TTC549 (cell line): ENCODE data around the gene SASH1.

Experiments
- FAIRE-seq: peaks from 2 replicates; lab custom pipeline; 2012; peaks lifted over from hg19 to GRCh38; lab: Jason Lieb, UNC

Gene SASH1

GRCh38 chr6:148406579-148407371 lies 64.1 kb downstream of the SASH1 start:
- FAIRE-seq, result no peak

- FAIRE-seq, result no peak
These were observed 64.7 kb downstream of the SASH1 start for GRCh38 chr6:148407372-148407771.

DNA sequence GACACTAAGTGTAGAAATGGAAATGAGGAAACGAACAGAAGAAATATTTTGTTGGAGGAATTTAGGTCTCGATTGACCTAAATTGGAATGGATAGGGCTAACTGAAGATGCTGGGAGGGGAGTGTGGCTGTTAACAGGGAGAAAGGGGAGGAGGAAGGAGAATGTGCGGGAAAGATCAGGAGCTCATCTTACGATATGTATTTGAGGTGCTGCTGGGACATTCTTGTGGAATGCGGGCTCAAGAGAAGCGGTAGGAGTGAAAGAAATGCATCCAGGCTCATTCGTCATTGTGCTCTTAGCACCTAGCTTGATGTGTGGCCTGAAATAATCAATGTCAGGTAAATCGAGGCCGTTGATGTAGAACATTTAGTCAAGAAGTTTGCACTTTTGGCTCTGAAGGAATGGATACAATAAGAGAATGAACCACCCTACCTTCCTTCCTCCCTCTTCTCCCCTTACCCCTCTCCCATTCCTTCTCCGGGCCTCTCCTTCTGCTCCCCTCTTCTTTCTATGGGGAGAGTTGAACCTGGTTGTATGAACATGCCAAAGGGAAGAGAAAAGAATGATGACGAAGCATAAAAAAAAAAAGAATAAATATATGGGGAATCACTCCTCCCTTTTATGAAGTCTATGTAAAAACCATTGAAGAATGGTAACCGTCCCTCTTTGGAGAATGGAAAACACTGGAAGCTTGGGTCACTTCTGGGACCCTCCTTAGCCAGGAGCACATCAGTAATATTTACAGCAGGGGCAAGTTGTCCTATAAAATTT lies 70.9 kb downstream of the SASH1 start:
- no peak for FAIRE-seq

GRCh38 chr6:148414092-148414489 lies 71.5 kb downstream of the SASH1 start:
- no peak for FAIRE-seq

GRCh38 chr6:148414836-148415235 lies 72.2 kb downstream of the SASH1 start:
- FAIRE-seq, result no peak

- no peak for FAIRE-seq
These were observed 73.0 kb downstream of the SASH1 start for GRCh38 chr6:148415511-148416260.

DNA sequence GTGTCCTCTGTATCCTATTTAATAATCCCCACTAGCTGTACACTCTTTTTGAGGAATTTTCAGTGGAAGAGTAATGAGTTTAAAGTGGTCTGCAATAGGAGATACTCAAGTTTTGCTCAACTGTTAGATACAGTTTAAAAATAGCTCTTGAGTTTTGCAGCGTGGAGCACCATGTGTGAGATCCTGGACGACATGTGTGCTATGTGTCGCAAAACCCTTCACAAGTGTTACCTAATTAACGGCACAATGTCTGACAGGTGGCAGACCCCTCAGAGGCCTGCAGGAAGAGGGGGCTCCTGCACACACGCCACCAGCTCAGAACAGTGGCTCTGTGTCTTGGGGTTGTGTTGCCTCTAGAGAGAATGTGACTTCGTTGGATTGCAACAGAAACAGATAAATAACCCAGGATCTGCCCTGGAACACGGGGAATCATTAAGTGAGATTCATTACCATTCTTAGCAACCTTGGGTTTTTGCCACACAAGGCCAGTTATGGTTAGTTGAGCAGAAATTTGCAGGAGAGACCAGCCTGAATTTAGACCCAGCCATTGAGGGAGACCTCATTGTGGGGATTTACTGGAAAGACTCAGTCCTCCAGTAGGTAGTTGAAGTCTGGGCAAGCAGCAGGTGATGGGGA lies 73.8 kb downstream of the SASH1 start:
- FAIRE-seq, result no peak

GRCh38 chr6:148417045-148417444 lies 74.4 kb downstream of the SASH1 start:
- FAIRE-seq, result no peak

- FAIRE-seq, result no peak
These were observed 76.8 kb downstream of the SASH1 start for GRCh38 chr6:148419430-148419829.

- FAIRE-seq, result no peak
These were observed 79.4 kb downstream of the SASH1 start for GRCh38 chr6:148422085-148422484.

GRCh38 chr6:148423133-148423532 lies 80.5 kb downstream of the SASH1 start:
- no peak for FAIRE-seq

DNA sequence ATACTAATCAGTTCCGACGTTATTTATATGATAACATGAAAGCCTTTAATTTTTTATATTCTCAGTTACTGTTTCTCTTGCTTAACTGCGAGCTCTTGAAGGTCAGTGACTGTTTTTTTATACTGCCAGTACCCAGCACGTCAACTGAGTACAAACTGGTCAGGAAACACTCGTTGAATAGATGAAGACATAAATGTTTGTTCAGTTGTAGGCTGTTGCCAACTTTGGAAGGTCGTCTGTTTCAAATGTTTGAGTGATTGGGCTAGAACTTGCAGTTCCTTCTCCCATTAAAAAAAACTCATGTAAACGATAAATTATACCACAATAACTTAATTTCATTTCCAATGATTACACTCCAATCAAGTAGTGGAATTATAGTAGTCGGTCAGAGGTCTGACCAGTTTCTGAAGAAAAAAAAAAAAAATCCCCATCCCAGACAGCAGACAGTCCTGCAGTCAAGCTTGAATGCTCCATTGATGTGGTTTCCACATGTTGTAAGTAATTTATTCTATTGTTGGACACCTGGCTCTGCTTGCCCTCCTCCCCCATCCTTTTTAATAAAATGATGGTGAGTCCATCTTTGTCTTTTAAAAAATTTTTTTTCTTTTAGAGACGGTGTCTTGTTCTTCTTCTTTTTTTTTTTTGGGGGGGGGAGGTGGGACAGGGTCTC lies 81.1 kb downstream of the SASH1 start:
- no peak for FAIRE-seq

- no peak for FAIRE-seq
These were observed 82.8 kb downstream of the SASH1 start for GRCh38 chr6:148425443-148425842.

DNA sequence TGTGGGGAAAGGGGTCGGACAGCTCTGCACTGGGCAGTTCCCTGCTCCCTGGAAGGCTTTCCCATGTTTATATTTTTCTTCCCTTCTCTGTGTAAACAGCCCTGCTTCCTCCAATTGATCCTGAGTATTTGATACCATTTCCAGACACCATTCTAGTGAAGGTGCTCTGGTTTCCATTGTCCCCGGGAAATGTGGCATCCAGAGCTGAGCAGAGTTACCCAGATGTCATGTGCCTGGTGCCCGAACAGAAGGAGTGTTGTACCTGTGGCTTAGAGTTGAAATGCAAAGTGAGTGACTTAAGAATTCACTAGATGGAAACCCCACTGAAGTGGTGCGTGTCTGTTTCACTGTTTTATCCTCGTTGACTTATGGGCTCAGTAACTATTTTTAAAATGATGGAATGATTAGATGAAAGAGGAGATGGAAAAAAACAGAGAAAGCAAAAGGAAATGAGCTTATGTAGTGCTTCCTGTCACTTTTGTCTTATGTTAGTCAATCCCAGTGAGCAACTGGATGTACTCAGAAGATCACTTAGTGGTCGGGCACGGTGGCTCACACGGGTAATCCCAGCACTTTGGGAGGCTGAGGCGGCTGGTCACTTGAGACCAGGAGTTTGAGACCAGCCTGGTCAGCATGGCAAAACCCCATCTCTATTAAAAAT lies 83.8 kb downstream of the SASH1 start:
- no peak for FAIRE-seq

DNA sequence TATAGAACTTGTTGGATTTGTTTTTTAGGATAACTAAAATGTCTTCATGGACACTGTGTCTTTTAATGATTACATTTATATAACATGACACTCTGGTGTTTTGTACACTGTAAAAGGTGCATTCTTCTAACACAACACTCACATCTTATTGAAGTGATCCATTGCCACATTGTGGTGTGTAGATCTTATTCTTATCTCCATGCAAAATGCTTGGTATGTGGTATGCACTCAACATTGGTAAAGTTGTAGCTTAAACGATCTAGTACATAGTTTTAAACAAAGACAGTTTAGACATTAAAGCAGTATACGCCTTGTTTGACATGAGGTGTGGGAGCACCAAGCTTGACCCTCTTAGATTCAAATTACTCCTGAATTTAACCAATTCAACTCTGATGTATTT lies 84.7 kb downstream of the SASH1 start:
- no peak for FAIRE-seq

DNA sequence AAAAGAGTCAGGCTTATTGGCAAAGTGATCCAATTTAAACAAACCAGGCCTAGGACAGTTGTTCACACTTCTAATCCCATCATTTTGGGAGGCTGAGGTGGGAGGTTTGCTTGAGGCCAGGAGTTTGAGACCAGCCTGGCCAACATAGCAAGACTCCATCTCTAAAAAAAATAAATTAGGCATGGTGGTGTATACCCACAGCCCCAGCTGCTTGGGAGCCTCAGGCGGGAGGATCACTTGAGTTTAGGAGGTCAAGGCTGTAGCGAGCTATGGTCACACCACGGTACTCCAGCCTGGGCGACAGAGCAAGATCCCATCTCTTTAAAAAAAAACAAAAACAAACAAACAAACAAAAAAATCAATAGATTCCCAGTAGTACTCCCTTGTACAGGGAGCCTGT lies 86.8 kb downstream of the SASH1 start:
- FAIRE-seq, result no peak

- no peak for FAIRE-seq
These were observed 88.3 kb downstream of the SASH1 start for GRCh38 chr6:148430897-148431296.

GRCh38 chr6:148431413-148431812 lies 88.8 kb downstream of the SASH1 start:
- FAIRE-seq, result no peak

DNA sequence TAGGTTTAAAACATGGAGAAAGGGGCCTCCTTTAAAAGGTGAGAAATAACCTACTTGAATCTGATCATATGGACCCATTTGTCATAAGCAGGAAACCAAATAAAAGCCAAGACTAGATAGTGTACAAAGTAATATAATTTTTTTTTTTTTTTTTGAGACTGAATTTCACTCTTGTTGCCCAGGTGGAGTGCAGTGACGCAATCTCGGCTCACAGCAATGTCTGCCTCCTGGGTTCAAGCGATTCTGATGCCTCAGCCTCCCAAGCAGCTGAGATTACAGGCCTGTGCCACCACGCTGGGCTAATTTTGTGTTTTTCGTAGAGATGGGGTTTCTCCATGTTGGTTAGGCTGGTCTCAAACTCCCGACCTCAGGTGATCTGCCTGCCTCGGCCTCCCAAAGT lies 89.2 kb downstream of the SASH1 start:
- FAIRE-seq, result no peak

GRCh38 chr6:148432462-148433195 lies 90.0 kb downstream of the SASH1 start:
- FAIRE-seq, result no peak

- no peak for FAIRE-seq
These were observed 92.7 kb downstream of the SASH1 start for GRCh38 chr6:148435386-148435785.
